K562 (cell line): ENCODE data around the gene IL31RA. TPM values are rescaled to one million over a fixed set of nuclear protein-coding genes. Genes with fewer than 3 reads are reported as not detected.
A peak's percentile ranks its signal among the peaks of the same experiment; 100 is the strongest.

Source experiments
- ATAC-seq: fragments of 200-7000 bp; cut with Tn5 transposase; 3 replicates; pipeline ENCODE4 v1.9.1; 2020; ENCODE audit warnings: moderate library complexity
- BruUV-seq: library from RNA; stranded (reverse); fragments of 400-500 nt; replicated peaks from 2 replicates; lab custom pipeline; 2021; lab: Mats Ljungman, UMichigan
- CTCF ChIA-PET: fragments of 300-600 bp; formaldehyde crosslinking; extraction: SDS; loops from one replicate; lab custom pipeline; 2021; ENCODE audit warnings: low intra/inter-chr PET ratio; lab: Yijun Ruan, JAX
- POLR2A ChIA-PET: fragments of 300-600, 350-650 bp; sonication (Branson Sonifier 250); formaldehyde crosslinking; extraction: SDS; loops from one replicate; lab custom pipeline; 2021; ENCODE audit warnings: antibody characterized with exemption, inconsistent platforms; lab: Yijun Ruan, JAX
- DNase-seq, 4 experiments: peaks; one replicate each; pipeline versions ENCODE4 v3.0.0 to v3.0.0-alpha.2; 2011 to 2018; ENCODE audit warnings: low spot score in 3 of 4, mixed read lengths in 3 of 4; ENCODE audit errors: extremely low read depth in 1 of 4
- FAIRE-seq: peaks from 2 replicates; lab custom pipeline; 2011; peaks lifted over from hg19 to GRCh38; lab: Jason Lieb, UNC
- H2AFZ ChIP-seq: 2 replicates; pipeline ENCODE4 v1.6.0; 2011; ENCODE audit warnings: low read depth, low read length, control low read depth, inconsistent platforms
- H3K27ac ChIP-seq: fragments of 200-600 bp; 3 replicates; pipeline ENCODE4 v1.8.0; 2011; ENCODE audit warnings: low read depth, mild to moderate bottlenecking, control low read depth, inconsistent platforms, low read length, moderate library complexity, mixed read lengths; ENCODE audit errors: extremely low read depth
- H3K27me3 ChIP-seq, 2 experiments: fragments of 300-600 bp in 1 of 2; 2 replicates in 1 of 2; 3 replicates in 1 of 2; pipeline versions ENCODE4 v1.6.0 to v1.8.0; 2011; ENCODE audit warnings: inconsistent platforms in 2 of 2, low read length in 2 of 2, mild to moderate bottlenecking in 1 of 2, mixed read lengths in 1 of 2, moderate library complexity in 1 of 2; ENCODE audit not compliant: control insufficient read depth in 2 of 2, insufficient read depth in 2 of 2
- H3K36me3 ChIP-seq: fragments of 300-600 bp; 3 replicates; pipeline ENCODE4 v1.8.0; 2011; ENCODE audit warnings: mild to moderate bottlenecking, low read length, inconsistent platforms; ENCODE audit not compliant: control insufficient read depth, insufficient read depth
- H3K4me1 ChIP-seq, 2 experiments: fragments of 200-600 bp in 1 of 2; replicated peaks in 1 of 2; 2 replicates in 1 of 2; 3 replicates in 1 of 2; pipeline versions ENCODE4 v1.5.1 to v1.8.0; 2011; ENCODE audit warnings: inconsistent platforms in 2 of 2, low read length in 2 of 2, mild to moderate bottlenecking in 1 of 2, mixed read lengths in 1 of 2, moderate library complexity in 1 of 2; ENCODE audit not compliant: control insufficient read depth in 2 of 2, insufficient read depth in 2 of 2
- H3K4me2 ChIP-seq: 2 replicates; pipeline ENCODE4 v1.6.1; 2011; ENCODE audit warnings: low read length, control low read depth, inconsistent platforms, mixed read lengths; ENCODE audit not compliant: insufficient read depth
- H3K4me3 ChIP-seq: fragments of 200-600 bp; sonication (generic), shearing (Covaris generic); 2 replicates; pipeline ENCODE4 v1.5.1; 2016; ENCODE audit warnings: control low read depth, inconsistent platforms
- H3K79me2 ChIP-seq: fragments of 200-600 bp; 3 replicates; pipeline ENCODE4 v1.8.0; 2011; ENCODE audit warnings: low read length, inconsistent platforms; ENCODE audit not compliant: control insufficient read depth, insufficient read depth
- H3K9ac ChIP-seq, 2 experiments: 2 replicates each; pipeline versions ENCODE4 v1.6.0 to v1.6.1; 2011; ENCODE audit warnings: low read depth in 2 of 2, low read length in 2 of 2, control low read depth in 1 of 2, inconsistent platforms in 1 of 2, mild to moderate bottlenecking in 1 of 2, mixed read lengths in 1 of 2; ENCODE audit not compliant: insufficient read depth in 1 of 2
- H3K9me1 ChIP-seq: one replicate; pipeline ENCODE4 v1.6.0; 2011; ENCODE audit warnings: inconsistent platforms, mild to moderate bottlenecking, low read length, moderate library complexity; ENCODE audit not compliant: control insufficient read depth, insufficient read depth
- H3K9me3 ChIP-seq: replicated peaks from 2 replicates; pipeline ENCODE4 v1.5.1; 2011; ENCODE audit warnings: low read depth, low read length, inconsistent platforms; ENCODE audit not compliant: control insufficient read depth, insufficient read depth
- H4K20me1 ChIP-seq: replicated peaks from 2 replicates; pipeline ENCODE4 v1.6.1; 2011; ENCODE audit warnings: low read length, inconsistent platforms, mixed read lengths; ENCODE audit not compliant: control insufficient read depth, insufficient read depth
- SPI1 ChIP-seq: IDR thresholded peaks from 2 replicates; pipeline ENCODE4 v1.6.1; 2011; ENCODE audit warnings: low read depth, low read length, control low read depth, borderline replicate concordance
- ZNF407 ChIP-seq: fragments of 450-650 bp; IDR thresholded peaks from 2 replicates; pipeline ENCODE4 v1.6.1; 2016; ENCODE audit warnings: low read depth
- WGBS: fragments of 100-300 bp; shearing (Covaris generic); methylation state at CpG from one replicate; pipeline ENCODE4 v1.1.6; 2016; ENCODE audit warnings: low coverage, mixed read lengths; ENCODE audit not compliant: insufficient coverage; ENCODE audit errors: missing lambda C conversion rate; 5-methylcytosine and 5-hydroxymethylcytosine counted together
- in situ Hi-C: fragments of 300-500 bp; cut with MboI; formaldehyde crosslinking; loops from 4 replicates; pipeline ENCODE4 v1.15.0; 2018; ENCODE audit warnings: inconsistent platforms, mixed read lengths
- intact Hi-C: fragments of 100-400 bp; cut with micrococcal nuclease; formaldehyde crosslinking; loops from 2 replicates; pipeline ENCODE4 v1.14.2; 2022
- polyA plus RNA-seq, 8 experiments: library from polyadenylated mRNA; depleted of rRNA in 4 of 8; stranded (reverse) in 5 of 8; unstranded in 3 of 8; fragments of >200 nt; fragmentation: Nextera tagmentation in 2 of 8; fragmentation: Illumina TruSeq in 1 of 8; extraction: Ambion mirVana in 2 of 8; extraction: Trizol in 1 of 8; gene quantifications; 2 replicates each; pipeline versions ENCODE4 v1.2.1 to v1.2.3, GENCODE V29; 2011 to 2014; ENCODE audit warnings: inconsistent platforms in 1 of 8, missing spikeins in 1 of 8
- total RNA-seq, 7 experiments: library from RNA; depleted of rRNA in 6 of 7; stranded (reverse); fragments of >200 nt in 6 of 7; fragmentation: Illumina TruSeq in 2 of 7; extraction: Trizol in 2 of 7; gene quantifications; 2 replicates each; pipeline versions ENCODE4 v1.2.1 to v1.2.3, GENCODE V29; 2011 to 2021; ENCODE audit warnings: low replicate concordance in 1 of 7

Gene IL31RA
- total and polyA plus RNA-seq, 9 of the 15 experiments (the other 6 are each of a cell fraction or from before 2014, with no cell fraction given), result not detected

- no peak for DNase-seq
- peaks cover 11% of the 10 kb centered on the region for H4K20me1 ChIP-seq
- no peaks in the 10 kb centered on the region for H3K36me3 ChIP-seq
- no peak overlapping the region for H2AFZ ChIP-seq
- TF ChIP-seq SPI1, result 0 out of 2 replicates have a peak, but pooled peaks have one; percentile 14
- TF ChIP-seq ZNF407, result no peak
- TF ChIP-seq, all 486 proteins: peak for 1
- intact Hi-C loops, result no loop called here
- no TSS peak for BruUV-seq
- H3K9me3 ChIP-seq, result no peaks in the 10 kb centered on the region
- H3K9ac ChIP-seq, result no peak overlapping the region
- in situ Hi-C loops, result loop anchor here (25.0 kb wide), 1 partner anchor 908 kb away; no protein-coding TSS in a partner anchor
- no peak overlapping the region for H3K4me3 ChIP-seq
- ATAC-seq, result no peak
- H3K27ac ChIP-seq, result no peak overlapping the region
- no peaks in the 10 kb centered on the region for H3K9me1 ChIP-seq
- peaks cover 3 to 33% of the 10 kb centered on the region in 2 experiments; a peak in 2 of 5 replicates for H3K27me3 ChIP-seq
- H3K4me2 ChIP-seq, result no peak overlapping the region
- WGBS, result 8% methylated on average over 11 of the region's 12 CpGs
- no peak for FAIRE-seq
- H3K4me1 ChIP-seq, result peaks cover 0 to 7% of the 10 kb centered on the region in 2 experiments; a peak in 4 of 5 replicates
- ChIA-PET POLR2A (interaction anchor here (0.5 kb wide), 1 partner anchor 565 kb away, joined by 3 read pairs; no protein-coding TSS in a partner anchor), CTCF (no interaction called here)
- no peaks in the 10 kb centered on the region for H3K79me2 ChIP-seq
Measured at GRCh38 chr5:55929020-55929799, 78.1 kb downstream of the IL31RA start.
